ENCODE data around the gene NDST4.

DNA sequence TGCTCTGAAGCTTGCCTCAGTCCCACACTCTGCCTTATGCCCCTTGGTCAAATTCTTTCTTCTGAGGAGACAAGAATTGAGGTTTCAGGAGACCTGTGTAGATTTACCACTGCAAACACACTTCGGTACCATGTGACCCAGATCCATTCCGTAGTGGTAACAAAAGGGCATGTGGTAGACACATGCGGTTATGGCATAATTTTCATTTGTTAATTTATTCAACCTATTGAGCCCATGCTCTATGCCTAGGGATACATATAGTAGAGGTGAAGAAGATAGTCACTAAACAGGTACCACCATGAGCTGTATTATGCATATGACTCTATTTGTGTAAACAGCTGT lies 190.9 kb downstream of the NDST4 start:
- TF ChIP-seq, protein P1, sequence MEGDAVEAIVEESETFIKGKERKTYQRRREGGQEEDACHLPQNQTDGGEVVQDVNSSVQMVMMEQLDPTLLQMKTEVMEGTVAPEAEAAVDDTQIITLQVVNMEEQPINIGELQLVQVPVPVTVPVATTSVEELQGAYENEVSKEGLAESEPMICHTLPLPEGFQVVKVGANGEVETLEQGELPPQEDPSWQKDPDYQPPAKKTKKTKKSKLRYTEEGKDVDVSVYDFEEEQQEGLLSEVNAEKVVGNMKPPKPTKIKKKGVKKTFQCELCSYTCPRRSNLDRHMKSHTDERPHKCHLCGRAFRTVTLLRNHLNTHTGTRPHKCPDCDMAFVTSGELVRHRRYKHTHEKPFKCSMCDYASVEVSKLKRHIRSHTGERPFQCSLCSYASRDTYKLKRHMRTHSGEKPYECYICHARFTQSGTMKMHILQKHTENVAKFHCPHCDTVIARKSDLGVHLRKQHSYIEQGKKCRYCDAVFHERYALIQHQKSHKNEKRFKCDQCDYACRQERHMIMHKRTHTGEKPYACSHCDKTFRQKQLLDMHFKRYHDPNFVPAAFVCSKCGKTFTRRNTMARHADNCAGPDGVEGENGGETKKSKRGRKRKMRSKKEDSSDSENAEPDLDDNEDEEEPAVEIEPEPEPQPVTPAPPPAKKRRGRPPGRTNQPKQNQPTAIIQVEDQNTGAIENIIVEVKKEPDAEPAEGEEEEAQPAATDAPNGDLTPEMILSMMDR (IDR thresholded peaks at IDR 0.05), result no peak
- TF ChIP-seq POLR2A (IDR thresholded peaks at IDR 0.05), result no peak
